ENCODE results near the gene FOLR2.

The FOLR2 gene

DNA sequence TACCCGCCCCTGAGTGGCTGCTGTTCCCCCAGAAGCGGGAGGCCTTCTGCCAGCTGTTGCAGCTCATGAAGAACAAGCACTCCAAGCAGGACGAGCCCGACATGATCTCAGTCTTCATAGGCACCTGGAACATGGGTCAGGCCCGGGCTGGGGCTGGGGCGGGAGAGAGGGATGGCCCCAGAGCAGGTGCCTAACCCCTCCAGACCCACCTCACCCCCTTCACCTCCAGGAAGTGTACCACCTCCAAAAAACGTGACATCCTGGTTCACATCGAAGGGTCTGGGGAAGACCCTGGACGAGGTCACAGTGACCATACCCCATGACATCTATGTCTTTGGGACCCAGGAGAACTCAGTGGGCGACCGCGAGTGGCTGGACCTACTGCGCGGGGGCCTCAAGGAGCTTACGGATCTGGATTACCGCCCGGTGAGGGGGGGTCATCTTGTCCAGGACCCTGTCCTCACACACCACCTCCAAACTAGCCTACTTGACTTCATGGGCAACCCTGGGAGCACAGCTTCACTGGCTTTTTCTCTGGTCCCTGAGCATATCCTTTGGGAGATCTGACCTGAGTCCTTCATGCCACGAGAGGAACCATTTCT lies 14.3 kb downstream of the FOLR2 start:
- DNase-seq, result no peak

DNA sequence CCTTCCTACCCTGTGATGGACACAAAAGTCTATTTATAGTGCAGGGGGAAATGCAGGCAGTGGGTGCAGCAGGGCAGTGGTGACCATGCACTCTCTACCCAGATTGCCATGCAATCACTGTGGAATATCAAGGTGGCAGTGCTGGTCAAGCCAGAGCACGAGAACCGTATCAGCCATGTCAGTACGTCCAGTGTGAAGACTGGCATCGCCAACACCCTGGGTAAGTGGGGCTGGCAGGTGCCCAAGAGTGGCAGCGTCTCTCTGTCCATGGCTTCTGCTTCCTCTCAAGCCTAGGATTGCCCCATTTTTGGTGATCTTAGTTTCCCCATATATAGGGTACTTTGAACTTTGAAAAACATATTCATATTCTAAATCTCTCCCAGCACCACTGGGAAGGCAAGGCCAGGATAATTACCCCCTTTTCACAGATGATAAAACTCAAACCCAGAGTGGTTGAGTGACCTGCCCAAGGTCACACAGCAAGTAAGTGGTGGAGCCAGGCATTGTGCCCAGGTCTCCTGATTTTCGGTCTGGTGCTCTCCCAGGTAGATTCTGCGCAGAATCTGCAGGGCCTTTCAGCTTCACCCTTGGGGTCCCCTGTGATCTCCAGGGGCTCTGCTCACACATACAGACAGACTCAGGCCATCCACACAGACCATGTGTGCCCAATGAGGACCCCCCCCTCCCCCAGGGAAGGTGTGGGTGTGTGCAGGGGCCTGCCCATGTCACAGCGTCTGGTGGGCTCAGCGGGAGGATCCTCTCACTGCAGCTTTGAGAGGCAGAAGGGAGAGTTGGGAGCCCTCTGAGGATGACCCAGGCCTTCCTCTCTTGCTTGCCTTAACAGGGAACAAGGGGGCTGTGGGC lies 15.0 kb downstream of the FOLR2 start:
- DNase-seq, result no peak

DNA sequence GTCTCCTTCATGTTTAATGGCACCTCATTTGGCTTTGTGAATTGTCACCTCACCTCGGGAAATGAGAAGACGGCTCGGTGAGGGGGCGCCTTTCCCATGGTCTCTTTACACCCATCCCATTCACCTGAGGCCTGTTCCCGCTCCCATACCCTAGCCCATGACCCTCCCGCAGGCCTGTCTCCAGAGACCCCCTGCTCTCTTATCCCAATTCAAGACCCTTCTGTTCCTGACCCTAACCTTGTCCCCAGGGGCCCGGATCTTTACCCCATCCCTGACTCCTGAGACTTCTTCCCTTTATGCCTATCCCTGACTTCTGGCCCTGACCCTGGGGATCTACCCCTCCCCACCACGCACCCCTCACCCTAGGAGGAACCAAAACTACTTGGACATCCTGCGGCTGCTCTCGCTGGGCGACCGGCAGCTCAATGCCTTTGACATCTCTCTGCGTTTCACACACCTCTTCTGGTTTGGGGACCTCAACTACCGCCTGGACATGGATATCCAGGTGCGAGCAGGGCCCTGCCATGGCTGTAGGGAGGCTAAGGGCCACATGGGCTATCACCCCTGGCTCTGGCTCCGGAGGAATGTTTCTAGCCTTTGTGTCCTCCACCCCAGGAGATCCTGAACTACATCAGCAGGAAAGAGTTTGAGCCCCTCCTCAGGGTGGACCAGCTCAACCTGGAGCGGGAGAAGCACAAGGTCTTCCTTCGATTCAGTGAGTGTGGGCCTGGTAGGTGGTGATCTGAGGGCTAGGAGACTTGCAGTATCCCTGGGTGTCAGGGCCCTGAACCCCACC lies 15.9 kb downstream of the FOLR2 start:
- DNase-seq, result no peak

DNA sequence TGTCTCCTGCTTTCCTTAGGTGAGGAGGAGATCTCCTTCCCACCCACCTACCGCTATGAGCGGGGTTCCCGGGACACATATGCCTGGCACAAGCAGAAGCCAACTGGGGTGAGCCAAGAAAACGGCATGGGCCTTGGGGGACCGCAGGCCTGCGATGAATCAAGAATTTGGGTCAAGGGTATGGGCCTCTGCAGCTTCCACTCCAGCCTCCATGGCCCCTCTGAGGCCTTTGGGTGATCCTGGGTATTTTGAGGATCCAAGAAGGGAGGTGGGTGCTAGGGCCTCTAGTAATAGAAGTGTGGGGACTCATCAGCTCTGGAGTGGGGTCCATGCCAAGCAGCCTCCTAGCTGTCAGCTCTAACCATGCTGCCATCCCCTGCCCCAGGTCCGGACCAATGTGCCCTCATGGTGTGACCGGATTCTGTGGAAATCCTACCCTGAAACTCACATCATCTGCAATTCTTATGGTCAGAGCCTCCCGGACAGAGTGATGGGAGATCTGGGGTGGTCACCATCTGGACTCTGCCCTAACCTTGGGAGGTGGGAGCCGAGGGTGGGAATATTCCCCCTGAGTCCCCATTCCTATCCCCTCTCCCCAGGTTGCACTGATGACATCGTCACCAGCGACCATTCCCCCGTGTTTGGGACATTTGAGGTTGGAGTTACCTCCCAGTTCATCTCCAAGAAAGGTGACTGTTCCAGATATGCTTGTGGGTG lies 16.6 kb downstream of the FOLR2 start:
- no peak for DNase-seq

DNA sequence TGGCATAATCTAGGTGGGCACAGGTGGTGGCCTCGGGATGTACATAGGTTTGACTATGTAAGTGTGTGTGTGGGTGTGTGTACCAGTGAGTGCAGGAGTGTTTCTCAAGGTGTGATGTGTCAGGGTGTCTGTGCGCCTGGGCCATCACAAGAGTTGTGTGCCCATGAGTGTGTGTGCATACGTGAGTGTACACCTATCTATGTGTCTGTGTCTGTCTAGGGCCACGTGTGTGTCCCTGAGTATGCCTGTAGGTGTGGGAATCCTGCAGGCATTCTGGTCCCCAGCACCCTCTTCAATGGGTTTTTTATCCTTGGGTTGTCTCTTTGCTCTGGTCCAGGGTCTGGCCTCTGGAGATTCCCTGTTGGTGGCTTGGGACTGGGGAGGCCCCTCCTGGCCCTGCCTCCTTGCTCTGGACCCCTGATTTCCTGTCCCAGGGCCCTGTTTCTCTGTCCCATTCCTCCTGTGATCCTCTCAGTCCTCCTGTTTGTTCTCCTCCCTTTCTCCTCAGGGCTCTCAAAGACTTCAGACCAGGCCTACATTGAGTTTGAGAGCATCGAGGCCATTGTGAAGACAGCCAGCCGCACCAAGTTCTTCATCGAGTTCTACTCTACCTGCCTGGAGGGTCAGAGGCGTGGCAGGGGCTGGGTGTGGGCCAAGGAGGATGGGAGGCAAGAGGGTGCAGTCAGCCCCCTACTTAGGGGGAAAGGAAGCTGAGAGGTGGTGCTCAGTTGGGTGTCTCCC lies 17.3 kb downstream of the FOLR2 start:
- DNase-seq, result no peak

DNA sequence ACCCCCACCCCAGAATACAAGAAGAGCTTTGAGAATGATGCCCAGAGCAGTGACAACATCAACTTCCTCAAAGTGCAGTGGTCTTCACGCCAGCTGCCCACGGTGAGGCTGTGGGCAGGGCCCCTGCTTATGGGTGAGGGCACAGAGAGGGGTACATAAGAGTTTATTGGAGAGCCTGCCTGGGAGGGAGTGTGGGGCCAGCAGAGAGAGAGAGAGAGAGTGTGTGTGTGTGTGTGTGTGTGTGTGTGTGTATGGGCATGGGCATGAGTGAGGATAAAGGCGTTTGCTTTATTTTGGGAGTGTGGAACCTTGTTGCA lies 17.9 kb downstream of the FOLR2 start:
- DNase-seq, result no peak

DNA sequence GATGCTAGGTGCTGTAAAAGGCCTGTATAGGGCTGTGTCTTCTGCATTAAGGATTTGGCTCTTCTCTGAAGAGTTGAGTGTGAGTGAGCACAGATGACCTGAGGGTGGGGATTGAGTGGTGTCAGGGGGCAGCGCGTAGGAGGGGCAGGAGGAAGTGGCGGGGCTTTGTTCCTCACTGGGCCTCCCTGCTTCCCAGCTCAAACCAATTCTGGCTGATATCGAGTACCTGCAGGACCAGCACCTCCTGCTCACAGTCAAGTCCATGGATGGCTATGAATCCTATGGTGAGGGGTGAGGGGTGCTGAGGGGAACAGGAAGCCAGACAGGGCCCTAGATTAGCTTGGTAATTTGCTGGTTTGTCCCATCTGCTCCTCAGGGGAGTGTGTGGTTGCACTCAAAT lies 18.3 kb downstream of the FOLR2 start:
- DNase-seq, result no peak

DNA sequence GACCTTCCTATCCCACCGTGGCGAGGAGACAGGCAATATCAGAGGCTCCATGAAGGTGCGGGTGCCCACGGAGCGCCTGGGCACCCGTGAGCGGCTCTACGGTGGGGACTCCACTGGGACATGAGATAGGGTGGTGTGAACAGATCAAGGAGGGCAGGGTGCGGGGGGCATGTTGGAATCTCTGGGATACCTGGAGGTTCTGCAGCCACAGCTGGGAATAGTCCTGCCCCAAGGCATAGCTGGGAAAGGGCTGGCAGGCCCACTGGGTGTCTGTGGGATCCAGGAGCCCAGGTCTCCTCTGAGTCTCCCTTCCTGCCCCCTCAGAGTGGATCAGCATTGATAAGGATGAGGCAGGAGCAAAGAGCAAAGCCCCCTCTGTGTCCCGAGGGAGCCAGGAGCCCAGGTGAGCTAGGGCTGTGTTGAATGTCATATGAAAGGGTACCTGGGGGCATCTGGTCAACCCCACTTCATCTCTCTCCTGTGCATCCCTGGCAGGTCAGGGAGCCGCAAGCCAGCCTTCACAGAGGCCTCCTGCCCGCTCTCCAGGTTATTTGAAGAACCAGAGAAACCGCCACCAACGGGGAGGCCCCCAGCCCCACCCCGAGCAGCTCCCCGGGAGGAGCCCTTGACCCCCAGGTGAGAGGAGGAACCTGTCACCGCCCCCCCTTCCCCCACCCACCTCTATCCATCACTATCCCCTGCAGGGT lies 18.9 kb downstream of the FOLR2 start:
- no peak for DNase-seq

DNA sequence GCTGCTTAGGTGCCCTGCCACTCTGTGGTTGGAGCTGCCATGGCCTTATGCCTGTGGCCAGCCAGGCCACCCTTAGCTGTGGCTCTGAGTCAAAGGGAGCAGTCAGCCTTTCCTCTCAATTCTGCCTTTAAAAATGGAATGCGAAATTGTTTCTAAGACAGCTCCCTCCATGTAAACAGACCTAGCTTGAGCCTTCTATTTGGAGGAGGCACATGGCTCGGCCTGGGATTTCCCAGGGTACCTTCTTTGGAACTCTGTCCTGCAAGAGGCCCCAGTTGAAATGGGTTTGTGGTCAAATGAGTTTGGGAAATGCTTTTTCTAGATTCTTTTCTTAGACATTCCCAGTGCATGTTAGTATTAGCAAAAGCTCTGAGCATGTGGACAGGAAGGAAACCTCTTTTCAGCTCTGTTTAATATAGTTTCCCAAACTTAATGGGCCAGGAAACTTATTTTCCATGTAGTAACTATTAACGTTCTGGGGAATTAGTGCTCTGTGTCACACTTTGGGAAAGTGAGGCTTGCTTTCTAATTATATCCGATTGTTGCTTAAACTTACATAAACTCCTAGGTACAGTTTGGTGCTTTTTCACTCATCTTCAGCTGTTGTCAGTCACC lies 19.6 kb downstream of the FOLR2 start:
- no peak for DNase-seq

DNA sequence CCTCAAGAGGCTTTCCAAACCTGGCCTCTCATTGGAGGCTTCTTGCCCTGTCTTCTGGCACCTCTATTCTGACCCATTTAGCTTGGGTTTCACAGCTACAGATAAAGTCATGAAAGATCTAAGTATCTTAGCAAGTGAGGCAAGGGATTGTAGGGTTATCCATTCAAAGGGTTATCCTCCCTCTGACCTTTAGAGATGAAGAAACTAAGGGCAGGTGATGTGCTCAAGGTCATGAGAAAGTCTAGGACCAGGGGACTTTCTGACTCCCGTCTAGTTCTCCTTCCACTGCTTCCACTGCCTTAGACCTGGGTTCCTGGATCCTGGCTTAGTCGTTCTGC lies 20.1 kb downstream of the FOLR2 start:
- DNase-seq, result no peak

DNA sequence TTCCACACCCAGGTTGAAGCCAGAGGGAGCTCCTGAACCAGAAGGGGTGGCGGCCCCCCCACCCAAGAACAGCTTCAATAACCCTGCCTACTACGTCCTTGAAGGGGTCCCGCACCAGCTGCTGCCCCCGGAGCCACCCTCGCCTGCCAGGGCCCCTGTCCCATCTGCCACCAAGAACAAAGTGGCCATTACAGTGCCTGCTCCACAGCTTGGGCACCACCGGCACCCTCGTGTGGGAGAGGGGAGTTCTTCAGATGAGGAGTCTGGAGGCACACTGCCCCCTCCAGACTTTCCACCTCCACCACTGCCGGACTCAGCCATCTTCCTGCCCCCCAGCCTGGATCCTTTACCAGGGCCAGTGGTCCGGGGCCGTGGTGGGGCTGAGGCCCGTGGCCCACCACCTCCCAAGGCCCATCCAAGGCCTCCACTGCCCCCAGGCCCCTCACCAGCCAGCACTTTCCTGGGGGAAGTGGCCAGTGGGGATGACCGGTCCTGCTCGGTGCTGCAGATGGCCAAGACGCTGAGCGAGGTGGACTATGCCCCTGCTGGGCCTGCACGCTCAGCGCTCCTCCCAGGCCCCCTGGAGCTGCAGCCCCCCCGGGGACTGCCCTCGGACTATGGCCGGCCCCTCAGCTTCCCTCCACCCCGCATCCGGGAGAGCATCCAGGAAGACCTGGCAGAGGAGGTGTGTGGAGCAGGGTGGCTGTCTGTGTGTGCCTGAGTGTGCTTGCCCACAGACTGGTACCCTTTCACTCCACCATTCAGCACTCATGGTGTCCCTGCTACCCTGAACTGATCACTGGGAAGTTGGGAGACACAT lies 20.7 kb downstream of the FOLR2 start:
- DNase-seq, result no peak

DNA sequence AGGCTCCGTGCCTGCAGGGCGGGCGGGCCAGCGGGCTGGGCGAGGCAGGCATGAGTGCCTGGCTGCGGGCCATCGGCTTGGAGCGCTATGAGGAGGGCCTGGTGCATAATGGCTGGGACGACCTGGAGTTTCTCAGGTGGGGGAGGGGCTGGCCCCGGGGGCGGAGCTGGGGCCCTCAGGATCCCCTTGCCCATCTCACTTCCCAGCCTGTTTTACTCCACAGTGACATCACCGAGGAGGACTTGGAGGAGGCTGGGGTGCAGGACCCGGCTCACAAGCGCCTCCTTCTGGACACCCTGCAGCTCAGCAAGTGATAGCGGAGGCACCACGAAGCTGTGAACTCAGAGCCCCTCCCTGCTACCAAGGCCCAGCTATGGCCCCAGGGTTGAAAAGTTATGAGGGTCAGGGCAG lies 21.5 kb downstream of the FOLR2 start:
- peak; percentile 90 for DNase-seq

DNA sequence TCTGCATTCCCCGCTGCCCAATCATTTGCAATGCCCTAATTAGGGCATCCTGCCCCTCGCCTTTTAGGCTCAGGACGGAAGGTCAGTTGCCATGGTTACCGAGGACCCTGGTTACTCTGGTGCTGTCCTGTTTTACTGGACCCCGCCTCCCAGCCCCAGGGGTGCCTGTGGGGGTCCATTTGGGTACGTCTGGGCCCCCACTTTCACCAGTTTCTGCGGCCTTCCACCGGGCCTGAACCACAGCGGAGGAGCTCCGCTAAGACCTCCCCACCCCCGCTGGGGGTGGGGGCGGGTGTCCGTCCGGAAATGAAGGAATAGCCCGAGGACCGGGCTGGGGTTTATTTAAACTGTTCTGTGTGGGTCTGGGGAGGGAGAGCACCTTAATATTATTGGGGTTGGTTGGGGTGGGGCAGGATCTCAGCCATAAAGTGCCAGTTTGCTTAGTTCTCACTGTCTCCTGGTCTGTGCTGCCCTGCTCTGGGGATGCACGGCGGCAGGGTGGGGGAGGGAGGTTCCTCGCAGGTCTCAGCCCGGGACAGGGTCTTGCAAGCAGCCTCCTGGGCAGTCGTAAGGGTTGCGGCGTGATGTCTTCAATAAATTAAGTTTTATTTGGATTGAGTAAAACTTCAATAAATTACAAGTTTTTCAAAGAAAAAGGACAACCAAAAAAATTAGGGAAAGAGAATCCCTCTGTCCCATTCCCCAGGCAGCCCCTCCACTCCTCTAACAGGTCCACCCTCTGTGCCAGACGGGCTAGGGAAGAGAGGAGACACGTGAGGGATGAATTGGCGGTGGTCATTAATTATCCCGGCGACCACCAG lies 22.1 kb downstream of the FOLR2 start:
- DNase-seq, result no peak

DNA sequence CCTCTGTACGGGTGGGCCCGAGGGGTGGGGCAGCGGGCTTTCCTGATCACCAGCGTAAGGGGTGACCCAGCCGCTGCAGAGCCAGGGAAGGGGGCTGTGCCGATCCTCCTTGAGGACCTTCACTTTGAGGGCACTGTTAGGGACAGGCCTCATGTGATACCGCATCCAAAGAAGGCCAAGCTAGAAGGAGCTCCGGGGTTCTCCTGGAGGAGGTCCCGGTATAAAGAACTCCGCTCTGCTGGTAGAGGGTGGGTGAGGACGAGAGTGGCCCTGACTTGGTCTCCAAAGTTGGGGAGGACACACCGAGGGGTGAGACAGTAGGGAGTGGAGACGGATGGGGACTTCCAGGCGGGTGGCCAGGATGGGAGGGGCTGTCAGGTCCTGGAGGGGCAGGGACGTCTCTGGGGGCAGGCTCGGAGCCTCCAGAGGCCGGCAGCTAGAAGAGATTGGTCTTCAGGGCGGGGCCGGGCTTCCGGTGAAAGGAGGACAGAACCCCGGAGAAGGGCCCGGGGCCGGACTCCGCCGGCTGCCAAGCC lies 22.8 kb downstream of the FOLR2 start:
- DNase-seq, result no peak

DNA sequence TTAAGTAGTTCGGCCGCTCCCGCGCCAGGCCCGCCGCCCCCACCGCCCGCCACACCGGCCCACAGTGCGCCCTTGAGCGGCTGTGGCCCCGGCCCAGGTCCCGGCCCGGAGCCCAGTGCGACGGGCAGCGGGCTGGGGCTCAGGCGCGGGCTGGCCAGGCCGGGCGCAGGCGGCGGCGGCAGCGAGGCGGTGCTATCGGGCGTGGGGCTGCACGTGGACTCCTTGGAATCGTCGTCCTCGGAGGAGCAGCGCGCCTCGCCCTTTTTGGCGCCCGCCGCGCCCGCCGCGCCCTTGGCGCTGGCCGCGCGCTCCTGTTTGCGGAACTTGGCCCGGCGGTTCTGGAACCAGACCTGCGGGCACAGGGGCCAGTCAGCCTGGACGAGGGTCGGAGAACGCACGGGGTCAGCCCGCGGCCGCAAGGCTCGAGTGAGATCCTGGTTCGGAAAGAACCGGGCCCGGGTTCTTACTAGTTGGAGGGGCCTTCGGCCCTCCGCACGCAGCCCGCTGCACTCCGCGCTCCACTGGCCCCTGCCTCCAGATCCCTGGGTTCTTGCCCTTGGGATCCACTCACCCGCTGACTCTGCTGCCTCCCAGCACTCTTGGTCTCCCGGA lies 23.4 kb downstream of the FOLR2 start:
- DNase-seq, result no peak

DNA sequence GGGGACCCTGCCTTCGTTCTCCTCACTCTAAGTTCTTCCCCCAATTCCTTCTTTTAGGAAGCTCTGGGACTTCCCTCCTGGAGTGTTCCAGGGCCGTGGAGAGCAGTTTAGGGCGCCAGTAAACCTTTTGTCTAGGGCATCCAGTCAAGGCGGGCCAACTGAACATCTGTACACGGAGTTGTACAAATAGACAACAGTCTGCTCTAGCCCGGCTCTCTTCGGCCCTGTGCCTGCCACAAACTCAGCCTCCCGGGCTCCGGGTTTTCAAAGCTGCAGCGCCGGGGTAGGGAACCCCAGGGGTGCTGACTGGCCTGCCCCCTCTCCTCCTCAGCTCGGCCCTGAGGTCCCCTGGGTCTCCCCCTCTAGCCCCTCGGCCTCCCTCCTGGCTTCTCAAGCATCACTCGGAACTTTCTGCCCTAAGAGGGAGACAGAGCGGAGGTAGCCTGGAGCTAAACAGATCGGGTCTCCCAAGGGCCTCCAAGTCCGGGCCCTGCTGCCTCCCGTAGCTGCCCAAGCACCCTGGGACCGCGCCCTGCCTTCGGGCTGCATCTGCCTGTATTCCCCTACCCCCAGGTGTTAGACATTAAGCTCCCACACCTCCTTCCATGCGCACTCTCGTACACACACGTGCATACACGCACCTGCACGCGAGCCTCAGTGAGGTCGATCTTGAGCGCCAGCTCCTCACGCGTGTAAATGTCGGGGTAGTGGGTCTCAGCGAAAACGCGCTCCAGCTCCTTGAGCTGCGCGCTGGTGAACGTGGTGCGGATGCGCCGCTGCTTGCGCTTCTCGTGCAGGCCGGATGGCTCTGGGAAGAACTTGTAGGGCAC lies 24.1 kb downstream of the FOLR2 start:
- DNase-seq, result no peak

DNA sequence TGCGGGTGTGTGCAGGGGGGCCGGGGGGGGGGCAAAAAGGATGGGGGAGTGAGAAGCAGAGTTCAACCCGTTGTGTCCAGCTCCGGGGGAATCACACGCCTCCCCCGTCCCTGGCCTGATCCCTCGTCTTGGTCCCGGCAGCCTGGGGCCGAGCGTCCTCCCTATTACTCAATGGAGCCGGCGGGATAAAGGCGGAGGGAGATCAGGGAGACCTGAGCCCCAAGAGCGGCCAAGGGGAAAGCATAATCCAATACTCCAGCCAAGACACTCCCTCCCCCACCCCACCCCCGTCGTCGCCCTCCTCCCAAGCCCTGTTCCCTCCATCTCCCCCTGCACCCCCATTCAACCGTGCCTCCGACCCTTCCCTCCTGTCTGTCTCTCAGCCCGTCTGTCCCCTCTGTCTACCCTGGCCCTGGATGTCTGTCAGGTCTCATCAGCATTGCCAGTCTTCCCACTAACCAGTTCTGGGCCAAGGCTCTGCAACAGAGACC lies 24.7 kb downstream of the FOLR2 start:
- no peak for DNase-seq

DNA sequence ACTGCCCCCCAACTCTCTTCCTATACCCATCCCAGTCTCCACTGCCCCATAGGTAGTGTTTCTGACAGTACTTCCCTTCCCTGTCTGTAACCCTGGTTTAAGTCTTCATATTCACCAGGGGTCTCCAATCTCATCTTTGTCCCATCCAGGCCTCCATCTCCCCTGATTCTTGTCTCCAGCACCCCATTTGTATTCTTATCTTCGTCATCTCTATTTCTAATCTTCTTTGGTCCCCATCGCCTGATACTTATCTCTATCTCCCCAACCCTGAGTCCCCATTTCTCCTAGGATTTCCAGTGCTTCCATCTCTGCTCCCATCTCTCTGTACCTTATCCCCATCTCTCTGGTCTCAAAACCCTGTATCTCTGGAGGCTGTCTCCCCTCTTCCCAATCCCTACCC lies 25.5 kb downstream of the FOLR2 start:
- no peak for DNase-seq
